NCI-H1105 (cell line): Measurements from ENCODE around the gene KDM6A.
"Not testable (repeated sequence)": the region's sequence is repeated elsewhere in the genome, so short reads cannot be mapped to it uniquely, and the experiment has no call there.

Experiments used
- DNase-seq: peaks from one replicate; lab custom pipeline; 2025; lab: John Stamatoyannopoulos, UW

The KDM6A gene

GRCh38 chrX:45083314-45083713 lies 210.3 kb downstream of the KDM6A start:
- DNase-seq, result no peak

GRCh38 chrX:45110494-45110893 lies 237.5 kb downstream of the KDM6A start:
- no peak for DNase-seq

- no peak for DNase-seq
Observed at GRCh38 chrX:45126158-45126557, 253.2 kb downstream of the KDM6A start.

GRCh38 chrX:45128896-45129454 lies 256.0 kb downstream of the KDM6A start:
- DNase-seq, result no peak

GRCh38 chrX:45133465-45133864 lies 260.5 kb downstream of the KDM6A start:
- no peak for DNase-seq

GRCh38 chrX:45134315-45134731 lies 261.3 kb downstream of the KDM6A start:
- no peak for DNase-seq

- no peak for DNase-seq
Observed at GRCh38 chrX:45134775-45135174, 261.8 kb downstream of the KDM6A start.

- not testable (repeated sequence) for DNase-seq
Observed at GRCh38 chrX:45135391-45136075, 262.5 kb downstream of the KDM6A start.

- no peak for DNase-seq
Observed at GRCh38 chrX:45137531-45137930, 264.5 kb downstream of the KDM6A start.

- no peak for DNase-seq
Observed at GRCh38 chrX:45138525-45138924, 265.5 kb downstream of the KDM6A start.

GRCh38 chrX:45140812-45141211 lies 267.8 kb downstream of the KDM6A start:
- no peak for DNase-seq

GRCh38 chrX:45142185-45142584 lies 269.2 kb downstream of the KDM6A start:
- DNase-seq, result no peak

GRCh38 chrX:45143455-45143854 lies 270.5 kb downstream of the KDM6A start:
- DNase-seq, result no peak

- DNase-seq, result no peak
Observed at GRCh38 chrX:45145492-45146215, 272.7 kb downstream of the KDM6A start.

- DNase-seq, result no peak
Observed at GRCh38 chrX:45150821-45151220, 277.8 kb downstream of the KDM6A start.

- no peak for DNase-seq
Observed at GRCh38 chrX:45154033-45154360, 281.0 kb downstream of the KDM6A start.

- DNase-seq, result no peak
Observed at GRCh38 chrX:45154462-45154861, 281.5 kb downstream of the KDM6A start.

GRCh38 chrX:45157647-45158046 lies 284.7 kb downstream of the KDM6A start:
- no peak for DNase-seq
